Measurements from ENCODE around the gene TSPAN3.

GRCh38 chr15:77039848-77040247 is 31.1 kb downstream of the TSPAN3 start:
- TF ChIP-seq CTCF (IDR thresholded peaks at IDR 0.05; ENCODE audit: extremely low read depth in 1 of 2, insufficient read depth in 1 of 2, low read depth in 1 of 2, low read length in 2 of 2) (no peak), POLR2A (IDR thresholded peaks at IDR 0.05; ENCODE audit: low read depth, low read length) (no peak), EZH2 (IDR thresholded peaks at IDR 0.05; ENCODE audit: borderline replicate concordance, low read depth, low read length, severe bottlenecking) (no peak), POLR2AphosphoS5 (IDR thresholded peaks at IDR 0.05; ENCODE audit: insufficient read depth, low read depth, low read length) (no peak), MYC (IDR thresholded peaks at IDR 0.05; ENCODE audit: low read depth, low read length) (no peak)

Data from endothelial cell of umbilical vein (primary cell).